ENCODE results near the gene SUPT4H1. TPM values are rescaled to one million over a fixed set of nuclear protein-coding genes. Genes with fewer than 3 reads are reported as not detected.
A peak's percentile ranks its signal among the peaks of the same experiment; 100 is the strongest.

The SUPT4H1 gene
- total and polyA plus RNA-seq, 9 of the 15 experiments (the other 6 are each of a cell fraction or from before 2014, with no cell fraction given), result 62.1 to 320 (median 117) TPM

GRCh38 chr17:58335779-58336455, 16.1 kb downstream of the SUPT4H1 start (continued):
- TF ChIP-seq NUFIP1 (IDR thresholded peaks at IDR 0.05; ENCODE audit: partially characterized antibody), result no peak
- TF ChIP-seq NKRF (IDR thresholded peaks at IDR 0.05; ENCODE audit: borderline replicate concordance), result no peak
- peak; percentile 79 for TF ChIP-seq GABPA (tag; conservative IDR thresholded peaks at IDR 0.05; ENCODE audit: low read depth)
- TF ChIP-seq LARP7 (IDR thresholded peaks at IDR 0.05), result no peak
- no peak for TF ChIP-seq U2AF2 (optimal IDR thresholded peaks at IDR 0.05; ENCODE audit: low read depth, low read length)
- TF ChIP-seq ZNF668 (CRISPR knock-in tag; IDR thresholded peaks at IDR 0.05), result no peak
- TF ChIP-seq ZBED1 (IDR thresholded peaks at IDR 0.05), result no peak
- peak; percentile 13 for TF ChIP-seq ZNF232 (CRISPR knock-in tag; IDR thresholded peaks at IDR 0.05)
- no peak; the same call in 1 of the 2 replicates for TF ChIP-seq USF1 (CRISPR knock-in tag; IDR thresholded peaks at IDR 0.05)
- no peak for TF ChIP-seq SIX5 (IDR thresholded peaks at IDR 0.05; ENCODE audit: borderline replicate concordance in 1 of 2, insufficient read depth in 1 of 2, low read depth in 1 of 2, low read length in 2 of 2)
- TF ChIP-seq STAT5B (CRISPR knock-in tag; IDR thresholded peaks at IDR 0.05), result no peak
- peak; percentile 76; the same call in 1 of the 2 replicates for TF ChIP-seq SP1 (CRISPR knock-in tag; IDR thresholded peaks at IDR 0.05)
- TF ChIP-seq CBX5 (IDR thresholded peaks at IDR 0.05; ENCODE audit: borderline replicate concordance, low read depth), result no peak
- TF ChIP-seq ZNF785 (CRISPR knock-in tag; IDR thresholded peaks at IDR 0.05), result no peak
- TF ChIP-seq ZNF551 (CRISPR knock-in tag; IDR thresholded peaks at IDR 0.05), result no peak
- peak; percentile 1 for TF ChIP-seq CHD4 (IDR thresholded peaks at IDR 0.05; ENCODE audit: insufficient read depth, insufficient replicate concordance, low read depth, low read length, poor library complexity, severe bottlenecking)
- TF ChIP-seq HEY1 (CRISPR knock-in tag; IDR thresholded peaks at IDR 0.05; ENCODE audit: borderline replicate concordance), result no peak
- peak in 2 of 3 experiments; percentile 19 to 74 for TF ChIP-seq YY1 (IDR thresholded peaks at IDR 0.05; ENCODE audit: borderline replicate concordance in 1 of 3, control insufficient read depth in 1 of 3, extremely low read depth in 1 of 3, insufficient read depth in 3 of 3, insufficient read length in 1 of 3, insufficient replicate concordance in 2 of 3, low read depth in 1 of 3, low read length in 2 of 3)
- no peak for TF ChIP-seq ZNF445 (CRISPR knock-in tag; IDR thresholded peaks at IDR 0.05; ENCODE audit: low read depth)
- peak; percentile 87; the same call in 1 of the 2 replicates for TF ChIP-seq RNF2 (IDR thresholded peaks at IDR 0.05)
- TF ChIP-seq ZBTB26 (CRISPR knock-in tag; IDR thresholded peaks at IDR 0.05), result no peak
- peak; percentile 53; the same call in 1 of the 2 replicates for TF ChIP-seq BCOR (IDR thresholded peaks at IDR 0.05)
- no peak for TF ChIP-seq ZNF507 (tag; conservative IDR thresholded peaks at IDR 0.05)
- TF ChIP-seq ZBTB8A (IDR thresholded peaks at IDR 0.05; ENCODE audit: partially characterized antibody), result no peak
- TF ChIP-seq CXXC5 (CRISPR knock-in tag; IDR thresholded peaks at IDR 0.05), result peak; percentile 76
